Measurements from ENCODE around the gene CEND1.

Gene CEND1

GRCh38 chr11:789943-790342, at the start of gene CEND1:
Gene CEND1 (minus strand): TSS chr11:790090. CDS start chr11:788576, 1,514 bp downstream.
- DNase-seq (ENCODE audit: insufficient read length, low spot score), result peak; percentile 48
- FAIRE-seq, result no peak
- no peak for TF ChIP-seq CTCF (IDR thresholded peaks at IDR 0.05; ENCODE audit: insufficient read depth, missing control alignments)

DNA sequence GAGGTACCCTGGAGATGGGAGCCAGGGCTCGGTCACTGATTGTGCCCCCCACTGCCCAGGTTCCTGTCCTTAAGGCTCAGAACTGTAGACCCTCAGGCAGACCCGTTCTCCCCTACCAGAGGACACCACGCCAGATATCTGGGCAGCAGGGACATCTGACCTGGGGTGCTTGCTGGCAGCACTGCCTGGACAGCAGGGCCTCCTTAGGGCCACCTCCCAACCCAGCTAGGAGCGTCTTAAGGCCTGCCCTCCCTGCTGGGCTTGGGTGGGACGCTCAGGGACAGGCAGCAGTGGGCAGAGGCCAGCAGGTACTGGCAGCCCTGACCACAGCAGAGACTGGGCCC, 49.4 kb upstream of the CEND1 start:
- FAIRE-seq, result no peak
- no peak for TF ChIP-seq CTCF (IDR thresholded peaks at IDR 0.05; ENCODE audit: insufficient read depth, missing control alignments)

DNA sequence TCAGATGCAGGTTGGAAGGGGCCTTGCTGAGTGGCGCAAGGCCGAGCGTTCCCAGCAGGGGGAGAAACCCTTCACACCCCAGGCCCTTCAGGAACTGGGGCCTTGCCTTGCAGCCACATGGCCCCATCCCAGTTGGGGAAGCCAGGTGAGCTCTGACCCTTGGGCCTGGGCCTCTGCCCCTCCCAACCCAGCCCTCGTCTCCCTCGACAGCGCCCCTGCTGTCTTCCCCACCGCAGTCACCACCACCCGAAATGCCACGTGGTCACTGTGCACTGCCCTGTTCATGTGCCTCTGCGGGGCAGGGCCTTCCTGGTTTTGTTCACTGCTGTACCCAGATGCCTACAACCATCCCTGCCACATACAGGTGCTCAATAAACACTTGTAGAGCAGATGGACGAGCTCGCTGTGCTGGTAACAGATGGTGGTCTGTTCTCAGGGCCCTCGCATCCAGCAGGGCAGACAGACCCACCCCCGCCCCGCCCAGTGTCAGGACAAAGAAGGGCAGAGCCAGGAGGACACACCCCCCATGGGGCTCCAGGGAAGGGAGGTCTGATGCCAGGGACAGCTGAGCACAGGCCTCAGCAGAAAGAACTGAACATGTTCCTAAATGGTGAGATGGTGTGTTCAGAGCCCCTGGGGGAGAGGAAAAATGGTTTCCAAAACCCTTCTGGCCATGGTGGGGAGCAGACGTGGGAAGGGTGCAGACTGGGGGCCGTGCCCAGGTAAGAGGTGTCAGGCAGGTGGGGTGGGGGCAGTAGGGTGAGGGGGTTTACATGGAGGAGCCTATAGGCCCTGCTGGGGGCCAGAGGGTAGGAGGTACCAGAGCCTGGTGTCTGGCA, 48.8 kb upstream of the CEND1 start:
- peak; percentile 6 for TF ChIP-seq CTCF (IDR thresholded peaks at IDR 0.05; ENCODE audit: insufficient read depth, missing control alignments)
- FAIRE-seq (no peak), DNase-seq (ENCODE audit: insufficient read length, low spot score) (no peak)

More for the DNA sequence above, 49.4 kb upstream of the CEND1 start:
- DNase-seq (ENCODE audit: insufficient read length, low spot score), result no peak

- no peak for TF ChIP-seq CTCF (IDR thresholded peaks at IDR 0.05; ENCODE audit: insufficient read depth, missing control alignments)
- no peak for DNase-seq (ENCODE audit: insufficient read length, low spot score)
- no peak for FAIRE-seq
Observed at GRCh38 chr11:837990-838307, 48.1 kb upstream of the CEND1 start.

- TF ChIP-seq CTCF (IDR thresholded peaks at IDR 0.05; ENCODE audit: insufficient read depth, missing control alignments), result no peak
- FAIRE-seq (no peak), DNase-seq (ENCODE audit: insufficient read length, low spot score) (no peak)
Observed at GRCh38 chr11:837189-837989, 47.5 kb upstream of the CEND1 start.

- DNase-seq (ENCODE audit: insufficient read length, low spot score) (no peak), FAIRE-seq (no peak)
- TF ChIP-seq CTCF (IDR thresholded peaks at IDR 0.05; ENCODE audit: insufficient read depth, missing control alignments), result no peak
Observed at GRCh38 chr11:836700-837099, 46.8 kb upstream of the CEND1 start.

DNA sequence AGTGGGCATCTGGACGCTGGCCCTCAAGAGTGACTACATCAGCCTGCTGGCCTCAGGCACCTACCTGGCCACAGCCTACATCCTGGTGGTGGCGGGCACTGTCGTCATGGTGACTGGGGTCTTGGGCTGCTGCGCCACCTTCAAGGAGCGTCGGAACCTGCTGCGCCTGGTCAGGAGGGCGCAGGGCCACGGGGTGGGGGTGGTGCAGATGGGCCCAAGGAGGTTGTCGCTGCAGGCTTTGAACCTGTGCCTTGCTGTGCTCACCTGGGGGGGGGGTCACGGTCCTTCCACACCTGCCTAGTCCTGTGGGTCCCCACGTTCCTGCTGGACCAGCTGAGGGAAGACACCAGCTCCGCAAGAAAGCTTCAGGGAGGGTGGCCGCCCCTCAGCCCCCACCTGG, 46.4 kb upstream of the CEND1 start:
- TF ChIP-seq CTCF (IDR thresholded peaks at IDR 0.05; ENCODE audit: insufficient read depth, missing control alignments), result no peak
- DNase-seq (ENCODE audit: insufficient read length, low spot score), result no peak
- no peak for FAIRE-seq
